K562 (cell line): ENCODE results near the gene CLIP1. TPM values are rescaled to one million over a fixed set of nuclear protein-coding genes. Genes with fewer than 3 reads are reported as not detected.

Source experiments
- CBX1 ChIP-seq: sonication (generic); IDR thresholded peaks from 2 replicates; pipeline ENCODE4 v1.6.1; 2016; ENCODE audit warnings: antibody characterized with exemption, low read depth, mild to moderate bottlenecking
- ELF1 ChIP-seq: fragments of 200-800 bp; sonication (Bioruptor generic); IDR thresholded peaks from 2 replicates; pipeline ENCODE4 v1.6.1; 2016; ENCODE audit warnings: missing genetic modification characterization, missing compliant biosample characterization
- HLTF ChIP-seq: fragments of 450-650 bp; IDR thresholded peaks from 2 replicates; pipeline ENCODE4 v1.6.1; 2016
- polyA plus RNA-seq, 8 experiments: library from polyadenylated mRNA; depleted of rRNA in 4 of 8; stranded (reverse) in 5 of 8; unstranded in 3 of 8; fragments of >200 nt; fragmentation: Nextera tagmentation in 2 of 8; fragmentation: Illumina TruSeq in 1 of 8; extraction: Ambion mirVana in 2 of 8; extraction: Trizol in 1 of 8; gene quantifications; 2 replicates each; pipeline versions ENCODE4 v1.2.1 to v1.2.3, GENCODE V29; 2011 to 2014; ENCODE audit warnings: inconsistent platforms in 1 of 8, missing spikeins in 1 of 8
- total RNA-seq, 7 experiments: library from RNA; depleted of rRNA in 6 of 7; stranded (reverse); fragments of >200 nt in 6 of 7; fragmentation: Illumina TruSeq in 2 of 7; extraction: Trizol in 2 of 7; gene quantifications; 2 replicates each; pipeline versions ENCODE4 v1.2.1 to v1.2.3, GENCODE V29; 2011 to 2021; ENCODE audit warnings: low replicate concordance in 1 of 7
- TF ChIP-seq, protein P1 (sequence below): fragments of 450-650 bp; formaldehyde crosslinking; IDR thresholded peaks from 2 replicates; pipeline ENCODE4 v1.4.0; 2020; ENCODE audit warnings: mild to moderate bottlenecking
- TF ChIP-seq, protein P2 (sequence below): sonication (generic); formaldehyde crosslinking; IDR thresholded peaks from 2 replicates; pipeline ENCODE4 v1.8.1; 2022; ENCODE audit warnings: missing genetic modification reagents
- TF ChIP-seq, protein P3 (sequence below): fragments of 450-650 bp; formaldehyde crosslinking; IDR thresholded peaks from 2 replicates; pipeline ENCODE4 v1.4.0; 2022; ENCODE audit warnings: missing genetic modification characterization
- TF ChIP-seq, protein P4 (sequence below): fragments of 450-650 bp; IDR thresholded peaks from 2 replicates; pipeline ENCODE4 v1.7.1; 2018; ENCODE audit warnings: mild to moderate bottlenecking, low read depth; ENCODE audit not compliant: partially characterized antibody
- TF ChIP-seq, protein P5 (sequence below): fragments of 200-600 bp; sonication (generic); IDR thresholded peaks from one replicate; pipeline ENCODE4 v1.6.1; 2012; ENCODE audit warnings: mild to moderate bottlenecking, low read depth, low read length, inconsistent platforms

The CLIP1 gene
- total and polyA plus RNA-seq, 9 of the 15 experiments (the other 6 are each of a cell fraction or from before 2014, with no cell fraction given) = 5.8 to 33.9 (median 27.6) TPM

DNA sequence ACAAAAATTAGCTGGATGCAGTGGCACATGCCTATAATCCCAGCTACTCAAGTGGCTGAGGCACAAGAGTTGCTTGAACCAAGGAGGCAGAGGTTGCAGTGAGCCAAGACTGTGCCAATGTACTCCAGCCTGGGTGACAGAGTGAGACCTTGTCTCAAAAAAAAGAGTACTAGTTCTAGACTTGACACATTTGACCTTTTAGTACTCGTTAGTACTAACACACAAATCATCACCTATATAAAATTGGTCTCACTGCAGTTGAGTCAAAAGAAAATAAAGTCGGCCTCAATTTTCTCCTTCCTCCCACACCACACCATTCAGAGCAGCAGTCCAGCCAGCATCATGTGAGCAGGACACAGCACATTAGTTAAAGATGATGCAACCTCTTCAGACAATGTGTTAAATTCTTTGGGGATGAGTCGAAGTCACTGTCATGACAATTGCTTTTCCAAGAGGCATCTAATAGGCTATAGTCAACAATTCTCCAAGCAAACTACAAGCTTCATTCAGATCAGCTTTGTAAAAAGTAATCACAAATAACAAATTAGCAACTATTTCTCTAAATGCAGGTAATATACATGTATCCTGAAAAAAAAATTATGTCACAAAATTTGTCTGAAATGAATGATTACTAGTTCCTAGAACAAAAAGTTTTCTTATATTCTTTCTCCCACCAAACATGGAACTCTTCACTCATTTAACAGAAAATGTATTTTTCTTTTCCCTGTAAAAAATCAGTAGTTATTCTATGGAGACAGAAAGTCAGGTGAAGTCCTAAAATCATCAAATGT, 55.6 kb downstream of the CLIP1 start (continued):
- TF ChIP-seq, protein P1, sequence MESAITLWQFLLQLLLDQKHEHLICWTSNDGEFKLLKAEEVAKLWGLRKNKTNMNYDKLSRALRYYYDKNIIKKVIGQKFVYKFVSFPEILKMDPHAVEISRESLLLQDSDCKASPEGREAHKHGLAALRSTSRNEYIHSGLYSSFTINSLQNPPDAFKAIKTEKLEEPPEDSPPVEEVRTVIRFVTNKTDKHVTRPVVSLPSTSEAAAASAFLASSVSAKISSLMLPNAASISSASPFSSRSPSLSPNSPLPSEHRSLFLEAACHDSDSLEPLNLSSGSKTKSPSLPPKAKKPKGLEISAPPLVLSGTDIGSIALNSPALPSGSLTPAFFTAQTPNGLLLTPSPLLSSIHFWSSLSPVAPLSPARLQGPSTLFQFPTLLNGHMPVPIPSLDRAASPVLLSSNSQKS (CRISPR knock-in tag) = no peak
- TF ChIP-seq, protein P2, sequence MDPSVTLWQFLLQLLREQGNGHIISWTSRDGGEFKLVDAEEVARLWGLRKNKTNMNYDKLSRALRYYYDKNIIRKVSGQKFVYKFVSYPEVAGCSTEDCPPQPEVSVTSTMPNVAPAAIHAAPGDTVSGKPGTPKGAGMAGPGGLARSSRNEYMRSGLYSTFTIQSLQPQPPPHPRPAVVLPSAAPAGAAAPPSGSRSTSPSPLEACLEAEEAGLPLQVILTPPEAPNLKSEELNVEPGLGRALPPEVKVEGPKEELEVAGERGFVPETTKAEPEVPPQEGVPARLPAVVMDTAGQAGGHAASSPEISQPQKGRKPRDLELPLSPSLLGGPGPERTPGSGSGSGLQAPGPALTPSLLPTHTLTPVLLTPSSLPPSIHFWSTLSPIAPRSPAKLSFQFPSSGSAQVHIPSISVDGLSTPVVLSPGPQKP (CRISPR knock-in tag) = no peak
- TF ChIP-seq, protein P3, sequence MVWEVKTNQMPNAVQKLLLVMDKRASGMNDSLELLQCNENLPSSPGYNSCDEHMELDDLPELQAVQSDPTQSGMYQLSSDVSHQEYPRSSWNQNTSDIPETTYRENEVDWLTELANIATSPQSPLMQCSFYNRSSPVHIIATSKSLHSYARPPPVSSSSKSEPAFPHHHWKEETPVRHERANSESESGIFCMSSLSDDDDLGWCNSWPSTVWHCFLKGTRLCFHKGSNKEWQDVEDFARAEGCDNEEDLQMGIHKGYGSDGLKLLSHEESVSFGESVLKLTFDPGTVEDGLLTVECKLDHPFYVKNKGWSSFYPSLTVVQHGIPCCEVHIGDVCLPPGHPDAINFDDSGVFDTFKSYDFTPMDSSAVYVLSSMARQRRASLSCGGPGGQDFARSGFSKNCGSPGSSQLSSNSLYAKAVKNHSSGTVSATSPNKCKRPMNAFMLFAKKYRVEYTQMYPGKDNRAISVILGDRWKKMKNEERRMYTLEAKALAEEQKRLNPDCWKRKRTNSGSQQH (CRISPR knock-in tag) = peak; percentile 42; the same call in 1 of the 2 replicates
- TF ChIP-seq HLTF = no peak
- TF ChIP-seq CBX1 = no peak
- TF ChIP-seq ELF1 (tag) = no peak
- TF ChIP-seq, protein P4, sequence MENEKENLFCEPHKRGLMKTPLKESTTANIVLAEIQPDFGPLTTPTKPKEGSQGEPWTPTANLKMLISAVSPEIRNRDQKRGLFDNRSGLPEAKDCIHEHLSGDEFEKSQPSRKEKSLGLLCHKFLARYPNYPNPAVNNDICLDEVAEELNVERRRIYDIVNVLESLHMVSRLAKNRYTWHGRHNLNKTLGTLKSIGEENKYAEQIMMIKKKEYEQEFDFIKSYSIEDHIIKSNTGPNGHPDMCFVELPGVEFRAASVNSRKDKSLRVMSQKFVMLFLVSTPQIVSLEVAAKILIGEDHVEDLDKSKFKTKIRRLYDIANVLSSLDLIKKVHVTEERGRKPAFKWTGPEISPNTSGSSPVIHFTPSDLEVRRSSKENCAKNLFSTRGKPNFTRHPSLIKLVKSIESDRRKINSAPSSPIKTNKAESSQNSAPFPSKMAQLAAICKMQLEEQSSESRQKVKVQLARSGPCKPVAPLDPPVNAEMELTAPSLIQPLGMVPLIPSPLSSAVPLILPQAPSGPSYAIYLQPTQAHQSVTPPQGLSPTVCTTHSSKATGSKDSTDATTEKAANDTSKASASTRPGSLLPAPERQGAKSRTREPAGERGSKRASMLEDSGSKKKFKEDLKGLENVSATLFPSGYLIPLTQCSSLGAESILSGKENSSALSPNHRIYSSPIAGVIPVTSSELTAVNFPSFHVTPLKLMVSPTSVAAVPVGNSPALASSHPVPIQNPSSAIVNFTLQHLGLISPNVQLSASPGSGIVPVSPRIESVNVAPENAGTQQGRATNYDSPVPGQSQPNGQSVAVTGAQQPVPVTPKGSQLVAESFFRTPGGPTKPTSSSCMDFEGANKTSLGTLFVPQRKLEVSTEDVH = no peak
- TF ChIP-seq, protein P5, sequence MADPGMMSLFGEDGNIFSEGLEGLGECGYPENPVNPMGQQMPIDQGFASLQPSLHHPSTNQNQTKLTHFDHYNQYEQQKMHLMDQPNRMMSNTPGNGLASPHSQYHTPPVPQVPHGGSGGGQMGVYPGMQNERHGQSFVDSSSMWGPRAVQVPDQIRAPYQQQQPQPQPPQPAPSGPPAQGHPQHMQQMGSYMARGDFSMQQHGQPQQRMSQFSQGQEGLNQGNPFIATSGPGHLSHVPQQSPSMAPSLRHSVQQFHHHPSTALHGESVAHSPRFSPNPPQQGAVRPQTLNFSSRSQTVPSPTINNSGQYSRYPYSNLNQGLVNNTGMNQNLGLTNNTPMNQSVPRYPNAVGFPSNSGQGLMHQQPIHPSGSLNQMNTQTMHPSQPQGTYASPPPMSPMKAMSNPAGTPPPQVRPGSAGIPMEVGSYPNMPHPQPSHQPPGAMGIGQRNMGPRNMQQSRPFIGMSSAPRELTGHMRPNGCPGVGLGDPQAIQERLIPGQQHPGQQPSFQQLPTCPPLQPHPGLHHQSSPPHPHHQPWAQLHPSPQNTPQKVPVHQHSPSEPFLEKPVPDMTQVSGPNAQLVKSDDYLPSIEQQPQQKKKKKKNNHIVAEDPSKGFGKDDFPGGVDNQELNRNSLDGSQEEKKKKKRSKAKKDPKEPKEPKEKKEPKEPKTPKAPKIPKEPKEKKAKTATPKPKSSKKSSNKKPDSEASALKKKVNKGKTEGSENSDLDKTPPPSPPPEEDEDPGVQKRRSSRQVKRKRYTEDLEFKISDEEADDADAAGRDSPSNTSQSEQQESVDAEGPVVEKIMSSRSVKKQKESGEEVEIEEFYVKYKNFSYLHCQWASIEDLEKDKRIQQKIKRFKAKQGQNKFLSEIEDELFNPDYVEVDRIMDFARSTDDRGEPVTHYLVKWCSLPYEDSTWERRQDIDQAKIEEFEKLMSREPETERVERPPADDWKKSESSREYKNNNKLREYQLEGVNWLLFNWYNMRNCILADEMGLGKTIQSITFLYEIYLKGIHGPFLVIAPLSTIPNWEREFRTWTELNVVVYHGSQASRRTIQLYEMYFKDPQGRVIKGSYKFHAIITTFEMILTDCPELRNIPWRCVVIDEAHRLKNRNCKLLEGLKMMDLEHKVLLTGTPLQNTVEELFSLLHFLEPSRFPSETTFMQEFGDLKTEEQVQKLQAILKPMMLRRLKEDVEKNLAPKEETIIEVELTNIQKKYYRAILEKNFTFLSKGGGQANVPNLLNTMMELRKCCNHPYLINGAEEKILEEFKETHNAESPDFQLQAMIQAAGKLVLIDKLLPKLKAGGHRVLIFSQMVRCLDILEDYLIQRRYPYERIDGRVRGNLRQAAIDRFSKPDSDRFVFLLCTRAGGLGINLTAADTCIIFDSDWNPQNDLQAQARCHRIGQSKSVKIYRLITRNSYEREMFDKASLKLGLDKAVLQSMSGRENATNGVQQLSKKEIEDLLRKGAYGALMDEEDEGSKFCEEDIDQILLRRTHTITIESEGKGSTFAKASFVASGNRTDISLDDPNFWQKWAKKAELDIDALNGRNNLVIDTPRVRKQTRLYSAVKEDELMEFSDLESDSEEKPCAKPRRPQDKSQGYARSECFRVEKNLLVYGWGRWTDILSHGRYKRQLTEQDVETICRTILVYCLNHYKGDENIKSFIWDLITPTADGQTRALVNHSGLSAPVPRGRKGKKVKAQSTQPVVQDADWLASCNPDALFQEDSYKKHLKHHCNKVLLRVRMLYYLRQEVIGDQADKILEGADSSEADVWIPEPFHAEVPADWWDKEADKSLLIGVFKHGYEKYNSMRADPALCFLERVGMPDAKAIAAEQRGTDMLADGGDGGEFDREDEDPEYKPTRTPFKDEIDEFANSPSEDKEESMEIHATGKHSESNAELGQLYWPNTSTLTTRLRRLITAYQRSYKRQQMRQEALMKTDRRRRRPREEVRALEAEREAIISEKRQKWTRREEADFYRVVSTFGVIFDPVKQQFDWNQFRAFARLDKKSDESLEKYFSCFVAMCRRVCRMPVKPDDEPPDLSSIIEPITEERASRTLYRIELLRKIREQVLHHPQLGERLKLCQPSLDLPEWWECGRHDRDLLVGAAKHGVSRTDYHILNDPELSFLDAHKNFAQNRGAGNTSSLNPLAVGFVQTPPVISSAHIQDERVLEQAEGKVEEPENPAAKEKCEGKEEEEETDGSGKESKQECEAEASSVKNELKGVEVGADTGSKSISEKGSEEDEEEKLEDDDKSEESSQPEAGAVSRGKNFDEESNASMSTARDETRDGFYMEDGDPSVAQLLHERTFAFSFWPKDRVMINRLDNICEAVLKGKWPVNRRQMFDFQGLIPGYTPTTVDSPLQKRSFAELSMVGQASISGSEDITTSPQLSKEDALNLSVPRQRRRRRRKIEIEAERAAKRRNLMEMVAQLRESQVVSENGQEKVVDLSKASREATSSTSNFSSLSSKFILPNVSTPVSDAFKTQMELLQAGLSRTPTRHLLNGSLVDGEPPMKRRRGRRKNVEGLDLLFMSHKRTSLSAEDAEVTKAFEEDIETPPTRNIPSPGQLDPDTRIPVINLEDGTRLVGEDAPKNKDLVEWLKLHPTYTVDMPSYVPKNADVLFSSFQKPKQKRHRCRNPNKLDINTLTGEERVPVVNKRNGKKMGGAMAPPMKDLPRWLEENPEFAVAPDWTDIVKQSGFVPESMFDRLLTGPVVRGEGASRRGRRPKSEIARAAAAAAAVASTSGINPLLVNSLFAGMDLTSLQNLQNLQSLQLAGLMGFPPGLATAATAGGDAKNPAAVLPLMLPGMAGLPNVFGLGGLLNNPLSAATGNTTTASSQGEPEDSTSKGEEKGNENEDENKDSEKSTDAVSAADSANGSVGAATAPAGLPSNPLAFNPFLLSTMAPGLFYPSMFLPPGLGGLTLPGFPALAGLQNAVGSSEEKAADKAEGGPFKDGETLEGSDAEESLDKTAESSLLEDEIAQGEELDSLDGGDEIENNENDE = no peak
